ENCODE results near the gene CDC42. TPM values are rescaled to one million over a fixed set of nuclear protein-coding genes. Genes with fewer than 3 reads are reported as not detected.
A peak's percentile ranks its signal among the peaks of the same experiment; 100 is the strongest.

CDC42 gene
- total RNA-seq, 1 experiment from 2014 or later: 133 TPM

GRCh38 chr1:22053017-22053860 lies 730 bp downstream of the CDC42 start:
- intact Hi-C loops (cut with micrococcal nuclease): no loop called here
- H3K27me3 Mint-ChIP-seq (ENCODE audit: insufficient read depth, unreplicated experiment): no peaks in the 10 kb centered on the region
- ChIA-PET POLR2A (interaction anchor here (0.6 to 6.1 kb wide), 29 partner anchors 9 to 1502 kb away, joined by 3 to 111 read pairs (median 5); partner anchors contain the start of genes HSPG2 and USP48), CTCF (interaction anchor here (0.5 to 0.6 kb wide), 2 partner anchors 690 to 911 kb away, joined by 3 read pairs; no protein-coding TSS in a partner anchor)
- peaks cover 15% of the 10 kb centered on the region for H3K4me1 Mint-ChIP-seq (ENCODE audit: insufficient read depth, unreplicated experiment)
- no peaks in the 10 kb centered on the region for H3K9me3 Mint-ChIP-seq (ENCODE audit: unreplicated experiment)
- peak overlapping the region; percentile 93 for H3K27ac Mint-ChIP-seq (ENCODE audit: low read depth, unreplicated experiment)
- TF ChIP-seq CTCF (IDR thresholded peaks at IDR 0.05; ENCODE audit: unreplicated experiment): no peak
- H3K4me3 Mint-ChIP-seq (ENCODE audit: unreplicated experiment): peak overlapping the region; percentile 89
- H3K36me3 Mint-ChIP-seq (ENCODE audit: insufficient read depth, unreplicated experiment): peaks cover 35% of the 10 kb centered on the region
- no TSS peak for BruUV-seq (replicated peaks)
- DNase-seq (ENCODE audit: unreplicated experiment): peak; percentile 61

GRCh38 chr1:22053861-22054770 lies 1.6 kb downstream of the CDC42 start:
- intact Hi-C loops (cut with micrococcal nuclease): no loop called here
- peaks cover 7% of the 10 kb centered on the region for H3K4me1 Mint-ChIP-seq (ENCODE audit: insufficient read depth, unreplicated experiment)
- TF ChIP-seq CTCF (IDR thresholded peaks at IDR 0.05; ENCODE audit: unreplicated experiment): no peak
- H3K27me3 Mint-ChIP-seq (ENCODE audit: insufficient read depth, unreplicated experiment): no peaks in the 10 kb centered on the region
- ChIA-PET POLR2A (interaction anchor here (0.7 to 6.1 kb wide), 23 partner anchors 9 to 1501 kb away, joined by 3 to 111 read pairs (median 4); partner anchors contain the start of gene USP48), CTCF (interaction anchor here (1.0 kb wide), 1 partner anchor 13 kb away, joined by 3 read pairs; no protein-coding TSS in a partner anchor)
- peaks cover 37% of the 10 kb centered on the region for H3K36me3 Mint-ChIP-seq (ENCODE audit: insufficient read depth, unreplicated experiment)
- peak overlapping the region; percentile 89 for H3K4me3 Mint-ChIP-seq (ENCODE audit: unreplicated experiment)
- DNase-seq (ENCODE audit: unreplicated experiment): peak; percentile 69
- TSS peak; percentile 42 for BruUV-seq (replicated peaks)
- peak overlapping the region; percentile 93 for H3K27ac Mint-ChIP-seq (ENCODE audit: low read depth, unreplicated experiment)
- no peaks in the 10 kb centered on the region for H3K9me3 Mint-ChIP-seq (ENCODE audit: unreplicated experiment)

GRCh38 chr1:22055463-22055862 lies 3.0 kb downstream of the CDC42 start:
- peak overlapping the region; percentile 89 for H3K4me3 Mint-ChIP-seq (ENCODE audit: unreplicated experiment)
- no peak for TF ChIP-seq CTCF (IDR thresholded peaks at IDR 0.05; ENCODE audit: unreplicated experiment)
- no peak for DNase-seq (ENCODE audit: unreplicated experiment)
- CTCF ChIA-PET: interaction anchor here (1.0 kb wide), 1 partner anchor 12 kb away, joined by 3 read pairs; no protein-coding TSS in a partner anchor
- H3K36me3 Mint-ChIP-seq (ENCODE audit: insufficient read depth, unreplicated experiment): peaks cover 37% of the 10 kb centered on the region
- BruUV-seq (replicated peaks): no TSS peak
- H3K9me3 Mint-ChIP-seq (ENCODE audit: unreplicated experiment): no peaks in the 10 kb centered on the region
- H3K27me3 Mint-ChIP-seq (ENCODE audit: insufficient read depth, unreplicated experiment): no peaks in the 10 kb centered on the region
- H3K4me1 Mint-ChIP-seq (ENCODE audit: insufficient read depth, unreplicated experiment): peaks cover 6% of the 10 kb centered on the region
- POLR2A ChIA-PET: interaction anchor here (0.6 to 6.1 kb wide), 4 partner anchors 15 to 36 kb away, joined by 3 to 97 read pairs (median 4); no protein-coding TSS in a partner anchor
- no peak overlapping the region for H3K27ac Mint-ChIP-seq (ENCODE audit: low read depth, unreplicated experiment)
- intact Hi-C loops (cut with micrococcal nuclease): no loop called here
